HG02981 (cell line): ENCODE data around the gene TRIM2.

ENCODE experiments used
- ATAC-seq: cut with Tn5 transposase; IDR thresholded peaks from one replicate; pipeline ENCODE4 v1.9.1; 2021; ENCODE audit warnings: mild to moderate bottlenecking, moderate library complexity; ENCODE audit not compliant: unreplicated experiment

TRIM2 gene

GRCh38 chr4:153366486-153366885 is 162.2 kb downstream of the TRIM2 start:
- no peak for ATAC-seq

GRCh38 chr4:153367092-153367491 is 162.8 kb downstream of the TRIM2 start:
- ATAC-seq = no peak

- ATAC-seq = no peak
These were observed 164.8 kb downstream of the TRIM2 start for GRCh38 chr4:153369021-153369420.

- ATAC-seq = no peak
These were observed 167.5 kb downstream of the TRIM2 start for GRCh38 chr4:153371701-153372234.

GRCh38 chr4:153372967-153373562 is 168.8 kb downstream of the TRIM2 start:
- no peak for ATAC-seq

- ATAC-seq = no peak
These were observed 170.2 kb downstream of the TRIM2 start for GRCh38 chr4:153374442-153374841.

- ATAC-seq = no peak
These were observed 171.1 kb downstream of the TRIM2 start for GRCh38 chr4:153375303-153375702.

- no peak for ATAC-seq
These were observed 178.9 kb downstream of the TRIM2 start for GRCh38 chr4:153383131-153383530.

- ATAC-seq = no peak
These were observed 179.9 kb downstream of the TRIM2 start for GRCh38 chr4:153384160-153384559.

GRCh38 chr4:153385784-153386183 is 181.5 kb downstream of the TRIM2 start:
- ATAC-seq = no peak

GRCh38 chr4:153387981-153388380 is 183.7 kb downstream of the TRIM2 start:
- no peak for ATAC-seq
